ENCODE results near the gene DCST1.

DNA sequence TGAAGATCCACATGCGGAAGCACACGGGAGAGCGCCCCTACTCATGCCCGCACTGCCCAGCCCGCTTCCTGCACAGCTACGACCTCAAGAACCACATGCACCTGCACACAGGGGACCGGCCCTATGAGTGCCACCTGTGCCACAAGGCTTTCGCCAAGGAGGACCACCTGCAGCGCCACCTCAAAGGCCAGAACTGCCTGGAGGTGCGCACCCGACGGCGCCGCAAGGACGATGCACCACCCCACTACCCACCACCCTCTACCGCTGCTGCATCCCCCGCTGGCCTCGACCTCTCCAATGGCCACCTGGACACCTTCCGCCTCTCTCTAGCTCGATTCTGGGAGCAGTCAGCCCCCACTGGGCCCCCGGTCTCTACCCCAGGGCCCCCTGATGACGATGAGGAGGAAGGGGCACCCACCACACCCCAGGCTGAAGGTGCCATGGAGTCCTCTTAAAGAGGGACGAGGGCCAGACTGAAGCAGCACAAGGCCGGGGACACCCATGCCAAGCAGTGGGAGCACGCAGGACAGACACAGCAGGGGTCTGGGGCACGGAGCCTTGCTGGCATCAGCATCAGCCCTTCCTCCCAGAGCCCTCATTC lies 17.3 kb upstream of the DCST1 start:
- no peak for TF ChIP-seq EZH2phosphoT487 (IDR thresholded peaks at IDR 0.05; ENCODE audit: insufficient read depth, low read depth)
- no peak for TF ChIP-seq EZH2 (IDR thresholded peaks at IDR 0.05; ENCODE audit: insufficient read depth, poor library complexity, severe bottlenecking)

All from GM23248 (cell line).